Measurements from ENCODE around the gene YBX2.

- peak in 2 of 6 experiments; percentile 7 to 9 for TF ChIP-seq CTCF (IDR thresholded peaks at IDR 0.05)
- TF ChIP-seq EP300 (IDR thresholded peaks at IDR 0.05): peak in 1 of 4 donors; percentile 40
- no peak for TF ChIP-seq POLR2A (IDR thresholded peaks at IDR 0.05)
- peak in 1 of 2 donors; percentile 21 for TF ChIP-seq POLR2AphosphoS5 (IDR thresholded peaks at IDR 0.05)
Measured at GRCh38 chr17:7281074-7281952, 13.1 kb downstream of the YBX2 start, which contains the start of gene SLC2A4.
